NOMO-1 (cell line): ENCODE results near the gene ZNF718.
"Not testable (repeated sequence)": the region's sequence is repeated elsewhere in the genome, so short reads cannot be mapped to it uniquely, and the experiment has no call there.

Experiments used
- DNase-seq, 2 experiments: peaks; one replicate each; lab custom pipeline; 2025; ENCODE audit not compliant: unreplicated experiment in 2 of 2; lab: John Stamatoyannopoulos, UW

ZNF718 gene

DNA sequence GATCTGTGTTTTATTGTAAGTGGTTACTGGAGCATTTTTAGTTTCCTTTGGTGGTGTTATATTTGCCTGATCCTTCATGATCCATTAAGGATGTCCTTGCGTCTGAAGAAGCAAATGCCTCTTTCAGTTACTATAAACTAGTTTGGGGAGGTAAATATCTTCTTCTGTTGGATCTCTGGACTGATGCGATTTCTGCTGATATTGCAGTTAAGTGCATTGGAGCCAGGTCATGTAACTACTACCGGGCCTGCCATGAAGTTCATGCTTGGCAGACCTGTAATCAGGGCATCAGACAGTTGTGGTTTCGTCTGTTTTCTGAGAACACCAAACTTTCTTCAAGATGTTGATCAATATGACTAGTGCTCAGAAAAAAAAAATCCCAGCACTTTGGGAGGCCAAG is 22.9 kb downstream of the ZNF718 start:
- DNase-seq: no peak

DNA sequence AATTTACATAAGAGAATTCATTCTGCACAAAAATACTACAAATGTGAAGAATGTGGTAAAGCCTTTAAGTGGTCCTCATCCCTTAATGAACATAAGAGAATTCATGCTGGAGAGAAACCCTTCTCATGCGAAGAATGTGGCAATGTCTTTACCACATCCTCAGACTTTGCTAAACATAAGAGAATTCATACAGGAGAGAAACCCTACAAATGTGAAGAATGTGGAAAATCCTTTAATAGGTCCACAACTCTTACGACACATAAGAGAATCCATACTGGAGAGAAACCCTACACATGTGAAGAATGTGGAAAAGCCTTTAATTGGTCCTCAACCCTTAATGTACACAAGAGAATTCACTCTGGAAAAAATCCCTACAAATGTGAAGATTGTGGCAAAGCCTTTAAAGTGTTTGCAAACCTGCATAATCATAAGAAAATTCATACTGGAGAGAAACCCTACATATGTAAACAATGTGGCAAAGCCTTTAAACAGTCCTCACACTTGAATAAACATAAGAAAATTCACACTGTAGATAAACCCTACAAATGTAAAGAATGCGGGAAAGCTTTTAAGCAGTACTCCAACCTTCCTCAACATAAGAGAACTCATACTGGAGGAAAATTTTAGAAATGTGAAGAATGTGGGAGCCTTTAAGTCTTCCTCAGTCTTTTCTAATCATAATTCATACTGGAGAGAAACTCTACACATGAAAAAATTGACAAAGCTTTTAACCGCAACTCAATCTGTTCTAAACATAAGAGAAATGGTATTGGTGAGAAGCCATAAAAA is 37.4 kb downstream of the ZNF718 start:
- no peak for DNase-seq

DNA sequence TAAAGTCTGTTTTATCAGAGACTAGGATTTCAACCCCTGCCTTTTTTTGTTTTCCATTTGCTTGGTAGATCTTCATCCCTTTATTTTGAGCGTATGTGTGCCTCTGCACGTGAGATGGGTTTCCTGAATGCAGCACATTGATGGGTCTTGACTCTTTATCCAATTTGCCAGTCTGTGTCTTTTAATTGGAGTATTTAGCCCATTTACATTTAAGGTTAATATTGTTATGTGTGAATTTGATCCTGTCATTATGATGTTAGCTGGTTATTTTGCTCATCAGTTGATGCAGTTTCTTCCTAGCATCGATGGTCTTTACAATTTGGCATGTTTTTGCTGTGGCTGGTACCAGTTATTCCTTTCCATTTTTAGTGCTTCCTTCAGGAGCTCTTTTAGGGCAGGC is 45.3 kb downstream of the ZNF718 start:
- not testable (repeated sequence) for DNase-seq

DNA sequence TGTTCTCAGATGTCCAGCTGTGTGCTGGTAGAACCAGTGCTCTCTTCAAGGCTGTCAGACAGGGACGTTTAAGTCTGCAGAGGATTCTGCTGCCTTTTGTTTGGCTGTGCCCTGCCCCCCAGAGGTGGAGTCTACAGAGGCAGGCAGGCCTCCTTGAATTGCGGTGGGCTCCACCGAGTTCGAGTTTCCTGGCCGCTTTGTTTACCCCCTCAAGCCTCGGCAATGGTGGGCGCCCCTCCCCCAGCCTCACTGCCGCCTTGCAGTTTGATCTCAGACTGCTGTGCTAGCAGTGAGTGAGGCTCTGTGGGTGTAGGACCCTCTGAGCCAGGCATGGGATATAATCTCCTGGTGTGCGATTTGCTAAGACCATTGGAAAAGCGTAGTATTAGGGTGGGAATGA is 47.0 kb downstream of the ZNF718 start:
- DNase-seq: not testable (repeated sequence)

- no peak for DNase-seq
Observed at GRCh38 chr4:173666-174314, 49.5 kb downstream of the ZNF718 start.

- DNase-seq: no peak
Observed at GRCh38 chr4:175986-176385, 51.7 kb downstream of the ZNF718 start.

GRCh38 chr4:176995-177394 is 52.7 kb downstream of the ZNF718 start:
- no peak for DNase-seq

- DNase-seq: not testable (repeated sequence)
Observed at GRCh38 chr4:182225-182624, 57.9 kb downstream of the ZNF718 start.

- DNase-seq: no peak
Observed at GRCh38 chr4:188091-188490, 63.8 kb downstream of the ZNF718 start.

DNA sequence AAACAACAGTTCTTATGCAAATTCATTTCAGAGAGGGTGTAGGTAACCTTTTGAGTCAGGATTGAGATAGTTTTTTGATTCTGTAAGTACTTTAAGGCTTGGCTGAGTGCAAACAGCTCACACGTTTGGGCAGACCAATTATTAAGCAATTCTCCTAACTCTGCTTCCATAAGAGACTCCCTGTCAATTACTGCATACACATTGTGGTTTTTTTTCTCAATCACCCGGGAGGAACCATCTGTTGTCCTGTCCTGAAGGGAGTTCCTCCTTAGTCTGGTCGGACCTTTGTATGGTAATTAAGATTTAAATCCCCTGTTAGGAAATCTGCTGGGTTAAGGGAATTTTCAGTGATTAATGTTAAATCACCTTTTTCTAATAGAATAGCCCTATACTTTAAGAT is 70.9 kb downstream of the ZNF718 start:
- peak; percentile 25 to 80 for DNase-seq

DNA sequence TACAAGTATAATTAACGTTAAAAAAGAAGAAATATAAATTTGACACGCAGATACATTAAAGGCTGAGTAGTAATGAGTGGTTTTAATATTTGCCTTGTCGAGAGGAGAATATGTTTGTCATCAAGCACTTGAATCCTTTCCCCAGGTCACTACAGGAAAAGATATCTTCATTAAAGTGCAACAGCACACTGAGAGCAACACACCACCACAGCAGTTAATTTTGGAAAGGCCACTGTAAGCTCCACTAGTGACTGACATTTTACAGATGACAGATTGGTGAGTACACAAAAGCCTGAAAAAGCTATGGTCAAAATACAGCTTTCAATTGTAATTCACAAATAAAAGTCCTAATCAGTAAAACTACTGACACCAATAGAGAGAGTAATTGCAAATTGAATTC is 76.6 kb downstream of the ZNF718 start:
- no peak for DNase-seq

GRCh38 chr4:202822-203221 is 78.5 kb downstream of the ZNF718 start:
- DNase-seq: not testable (repeated sequence)

DNA sequence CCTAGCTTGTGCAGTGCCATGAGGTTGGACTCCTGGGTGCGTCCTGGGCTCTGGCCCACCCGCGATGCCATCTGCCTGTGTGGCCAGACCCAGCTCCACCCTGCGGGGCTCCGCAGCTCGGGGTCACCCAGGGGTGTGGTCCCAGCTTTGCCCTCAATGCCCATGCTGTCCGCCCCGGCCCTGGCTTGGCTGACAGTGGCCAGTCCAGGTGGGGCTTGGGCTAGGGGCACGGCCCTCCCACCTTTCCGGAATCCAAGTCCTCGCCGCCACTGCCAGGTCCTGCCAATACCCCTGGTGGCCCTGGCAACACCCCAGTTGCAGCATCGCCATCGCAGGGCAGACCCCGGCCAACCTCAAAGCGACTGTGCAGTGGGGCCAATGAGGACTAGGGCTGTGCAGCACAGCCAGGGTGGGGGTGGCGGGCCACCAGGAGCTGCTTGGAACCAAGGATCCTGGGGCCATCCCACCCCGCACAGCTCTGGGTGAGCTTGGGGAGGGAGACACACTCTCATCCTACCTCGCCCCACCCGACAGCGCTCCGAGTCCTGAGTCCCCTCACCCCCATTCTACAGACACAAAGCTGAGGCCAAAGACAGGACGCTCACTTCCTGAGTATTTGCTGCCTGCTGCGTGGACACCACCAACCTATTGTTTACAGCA is 80.9 kb downstream of the ZNF718 start:
- no peak for DNase-seq

DNA sequence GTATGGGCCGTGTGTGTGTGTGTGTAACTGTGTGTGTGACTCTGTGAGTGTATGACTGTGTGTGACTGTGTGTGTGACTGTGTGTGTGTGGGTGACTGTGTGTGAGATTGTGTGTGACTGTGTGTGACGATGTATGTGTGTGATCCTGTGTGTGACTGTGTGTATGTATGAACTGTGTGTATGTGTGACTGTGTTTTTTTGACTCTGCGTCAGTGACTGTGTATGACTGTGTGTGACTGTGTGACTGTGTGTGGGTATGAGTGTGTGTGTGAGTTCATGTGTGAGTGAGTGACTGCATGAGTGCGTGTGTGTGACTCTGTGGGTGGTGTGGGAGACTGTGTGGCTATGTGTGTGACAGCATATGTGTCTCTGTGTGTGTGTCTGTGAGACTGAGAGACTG is 81.8 kb downstream of the ZNF718 start:
- no peak for DNase-seq

- peak; percentile 5 to 52 for DNase-seq
Observed at GRCh38 chr4:208416-209096, 84.3 kb downstream of the ZNF718 start.

DNA sequence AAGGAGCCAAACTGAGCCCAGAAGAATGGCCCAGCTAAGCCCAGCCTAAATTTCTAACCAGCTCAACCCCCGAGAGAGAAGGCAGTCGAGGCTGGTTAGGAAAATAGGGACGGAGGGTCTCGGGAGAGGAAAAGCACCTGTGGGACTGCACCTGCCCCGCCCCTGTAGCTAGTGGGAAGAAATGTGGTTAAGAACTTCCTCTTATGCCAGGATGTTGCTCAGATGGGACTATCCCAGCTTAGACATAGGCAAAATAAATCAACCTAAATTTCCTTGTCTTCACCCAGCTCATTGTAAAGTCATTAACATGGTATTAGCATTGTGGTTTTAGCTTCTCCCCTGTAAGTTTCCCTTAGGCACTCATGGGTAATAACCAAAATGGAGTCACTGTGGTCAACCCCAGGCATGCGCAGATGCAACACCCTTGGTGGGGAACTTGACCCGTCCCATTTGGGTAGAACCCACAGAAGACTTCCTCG is 86.8 kb downstream of the ZNF718 start:
- peak; percentile 17 to 44 for DNase-seq

DNA sequence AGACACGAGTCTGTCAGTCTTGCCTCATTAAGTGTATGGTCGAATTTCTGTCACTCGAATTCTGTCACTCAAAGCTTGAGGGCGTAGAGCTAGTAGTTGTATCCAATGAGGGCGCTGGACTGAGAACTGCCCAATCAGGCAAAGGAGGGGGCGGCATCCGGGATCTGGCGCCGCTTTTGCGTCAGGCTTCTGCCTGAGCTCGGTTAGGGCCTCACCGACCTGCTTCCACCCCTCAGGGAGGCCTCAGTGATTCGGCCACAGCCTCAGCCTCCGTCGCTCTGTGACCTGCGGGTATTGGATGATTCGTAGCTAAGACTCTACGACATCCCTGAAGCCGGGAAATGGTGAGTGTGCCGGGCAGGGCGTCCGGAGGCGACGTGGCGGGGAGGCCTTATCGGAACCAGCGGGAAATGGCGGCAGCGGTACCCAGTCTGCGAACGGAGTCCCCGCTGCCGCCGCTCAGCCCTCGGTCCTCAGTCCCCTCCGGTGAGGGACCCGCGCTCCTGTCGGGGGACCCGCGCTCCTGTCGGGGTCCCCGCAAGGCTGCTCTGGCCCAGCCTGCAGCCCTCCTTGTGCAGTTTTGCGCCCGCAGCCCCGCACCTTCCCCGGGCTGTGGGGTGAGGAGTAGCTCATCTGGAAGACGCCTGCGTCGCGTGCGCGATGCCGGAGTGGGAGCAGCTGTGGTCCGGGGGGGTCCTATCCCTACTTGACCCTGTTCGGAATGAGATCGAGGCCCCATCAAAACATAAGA is 88.3 kb downstream of the ZNF718 start:
- no peak for DNase-seq

- DNase-seq: not testable (repeated sequence)
Observed at GRCh38 chr4:213189-213535, 88.9 kb downstream of the ZNF718 start.
